ENCODE measurements around the gene SNIP1.
A peak's percentile ranks its signal among the peaks of the same experiment; 100 is the strongest.

Gene SNIP1

DNA sequence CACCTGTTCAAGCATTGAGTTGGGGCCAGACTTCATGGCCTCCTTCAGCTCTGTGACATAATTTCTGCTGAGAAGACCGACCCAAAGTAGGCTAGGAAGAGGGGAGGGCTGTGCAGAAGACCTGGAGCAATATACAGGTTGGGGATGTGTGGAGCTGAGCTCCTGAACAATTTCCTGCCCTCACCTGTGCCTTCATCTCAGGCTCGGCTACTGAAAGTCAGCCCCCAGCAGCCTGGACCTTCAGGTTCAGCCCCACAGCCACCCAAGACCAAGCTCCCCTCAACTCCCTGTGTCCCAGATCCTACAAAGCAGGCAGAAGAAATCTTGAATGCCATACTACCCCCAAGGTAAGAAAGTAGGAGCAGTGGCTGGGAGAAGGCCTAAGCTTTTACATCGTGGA is 3.3 kb upstream of the SNIP1 start:
- H3K27me3 ChIP-seq (ENCODE audit: insufficient read depth, poor library complexity, severe bottlenecking): no peaks in the 10 kb centered on the region
- H3K27ac ChIP-seq (replicated peaks): no peak overlapping the region
- no peak for DNase-seq (ENCODE audit: low read depth in 1 of 2, low spot score in 1 of 2)
- no peak overlapping the region for H3K4me3 ChIP-seq (replicated peaks; ENCODE audit: insufficient read depth, low read length)
- no peak for TF ChIP-seq REST (IDR thresholded peaks at IDR 0.05; ENCODE audit: insufficient replicate concordance, low read depth)
- TF ChIP-seq GABPA (IDR thresholded peaks at IDR 0.05; ENCODE audit: low read depth): no peak
- TF ChIP-seq POLR2AphosphoS5 (IDR thresholded peaks at IDR 0.05; ENCODE audit: low read depth): no peak
- TF ChIP-seq SPI1 (IDR thresholded peaks at IDR 0.05; ENCODE audit: borderline replicate concordance, low read depth): no peak
- TF ChIP-seq CTCF (IDR thresholded peaks at IDR 0.05; ENCODE audit: insufficient read depth, low read length): no peak

- TF ChIP-seq CTCF (IDR thresholded peaks at IDR 0.05; ENCODE audit: insufficient read depth, low read length) (no peak), SPI1 (IDR thresholded peaks at IDR 0.05; ENCODE audit: borderline replicate concordance, low read depth) (no peak), GABPA (IDR thresholded peaks at IDR 0.05; ENCODE audit: low read depth) (no peak), REST (IDR thresholded peaks at IDR 0.05; ENCODE audit: insufficient replicate concordance, low read depth) (no peak), POLR2AphosphoS5 (IDR thresholded peaks at IDR 0.05; ENCODE audit: low read depth) (no peak)
- H3K27ac ChIP-seq (replicated peaks): no peak within 1 kb of the TSS
Measured at GRCh38 chr1:37556712-37557196, 2.7 kb upstream of the SNIP1 start, which contains the start of gene DNALI1. TSS of gene DNALI1 (plus strand) at chr1:37556940. CDS start at chr1:37556995, 55 bp downstream.

GRCh38 chr1:37553598-37553926 is 531 bp downstream of the SNIP1 start:
- no peak for DNase-seq (ENCODE audit: low read depth in 1 of 2, low spot score in 1 of 2)
- peak overlapping the region; percentile 80 for H3K27ac ChIP-seq (replicated peaks)
- TF ChIP-seq POLR2AphosphoS5 (IDR thresholded peaks at IDR 0.05; ENCODE audit: low read depth) (no peak), REST (IDR thresholded peaks at IDR 0.05; ENCODE audit: insufficient replicate concordance, low read depth) (no peak), GABPA (IDR thresholded peaks at IDR 0.05; ENCODE audit: low read depth) (no peak), CTCF (IDR thresholded peaks at IDR 0.05; ENCODE audit: insufficient read depth, low read length) (no peak), SPI1 (IDR thresholded peaks at IDR 0.05; ENCODE audit: borderline replicate concordance, low read depth) (no peak)
- no peaks in the 10 kb centered on the region for H3K27me3 ChIP-seq (ENCODE audit: insufficient read depth, poor library complexity, severe bottlenecking)
- H3K4me3 ChIP-seq (replicated peaks; ENCODE audit: insufficient read depth, low read length): peak overlapping the region; percentile 100

More at GRCh38 chr1:37556712-37557196, 2.7 kb upstream of the SNIP1 start, which contains the start of gene DNALI1:
- no peaks in the 10 kb centered on the region for H3K27me3 ChIP-seq (ENCODE audit: insufficient read depth, poor library complexity, severe bottlenecking)
- H3K4me3 ChIP-seq (replicated peaks; ENCODE audit: insufficient read depth, low read length): no peak within 1 kb of the TSS
- no peak for DNase-seq (ENCODE audit: low read depth in 1 of 2, low spot score in 1 of 2)

All from HL-60 (cell line).